Testis (tissue), 3 donors: ENCODE measurements around the gene OR1K1. TPM values are rescaled to one million over a fixed set of nuclear protein-coding genes. Genes with fewer than 3 reads are reported as not detected.

Experiments
- DNase-seq: peaks from one replicate; pipeline ENCODE4 v3.0.0-alpha.2; 2019
- H3K27ac ChIP-seq, 2 donors: fragments of 200-600 bp; sonication (generic); one replicate each; pipeline ENCODE4 v1.5.1; 2019
- H3K27me3 ChIP-seq: fragments of 200-600 bp; sonication (generic); one replicate; pipeline ENCODE4 v1.5.1; 2019
- H3K36me3 ChIP-seq: fragments of 200-600 bp; sonication (generic); one replicate; pipeline ENCODE4 v1.5.1; 2017; ENCODE audit warnings: low read depth; ENCODE audit errors: missing control alignments
- H3K4me1 ChIP-seq: fragments of 200-600 bp; sonication (generic); one replicate; pipeline ENCODE4 v1.5.1; 2019
- H3K4me3 ChIP-seq, 2 donors: fragments of 200-600 bp; sonication (generic); one replicate each; pipeline ENCODE4 v1.5.1; 2017 to 2019
- H3K9me3 ChIP-seq: fragments of 200-600 bp; sonication (generic); one replicate; pipeline ENCODE4 v1.5.1; 2017
- CTCF ChIP-seq, 3 experiments: fragments of 450-650 bp in 2 of 3; fragments of 200-600 bp in 1 of 3; sonication (generic) in 1 of 3; IDR thresholded peaks; one replicate each; pipeline ENCODE4 v1.5.1; 2016 to 2019; ENCODE audit warnings: antibody characterized with exemption in 3 of 3, mild to moderate bottlenecking in 2 of 3, moderate library complexity in 1 of 3
- POLR2A ChIP-seq: fragments of 450-650 bp; IDR thresholded peaks from one replicate; pipeline ENCODE4 v1.6.1; 2017; ENCODE audit warnings: antibody characterized with exemption, mild to moderate bottlenecking, moderate library complexity
- WGBS, 2 donors: methylation state at CpG; one replicate each; pipeline ENCODE4 v1.1.5; 2018; 5-methylcytosine and 5-hydroxymethylcytosine counted together
- intact Hi-C: fragments of 100-400 bp; cut with DNase I; formaldehyde crosslinking; loops from one replicate; pipeline ENCODE4 v1.15.1; 2023; ENCODE audit warnings: low total_unique reads
- polyA plus RNA-seq: library from polyadenylated mRNA; stranded (reverse); fragments of 350-450 nt; fragmentation: Illumina TruSeq; extraction: RNeasy Lipid Tissue Mini Kit (QIAGEN cat#74804); gene quantifications from one replicate; pipeline ENCODE4 v1.2.3, GENCODE V29; 2014; ENCODE audit warnings: low read depth, low replicate concordance; ENCODE audit not compliant: insufficient read depth
- total RNA-seq, 2 donors: library from RNA; depleted of rRNA; stranded (reverse); fragments of >200 nt; gene quantifications; one replicate each; pipeline ENCODE4 v1.2.3, GENCODE V29; 2016

The OR1K1 gene
- total and polyA plus RNA-seq, 3 donors from 2014 or later = not detected

- Histone ChIP-seq H3K4me3 (no peak overlapping the region), H3K9me3 (no peaks in the 10 kb centered on the region), H3K36me3 (no peaks in the 10 kb centered on the region), H3K27ac (no peak overlapping the region), H3K4me1 (no peaks in the 10 kb centered on the region), H3K27me3 (no peaks in the 10 kb centered on the region)
- DNase-seq = no peak
- no peak for TF ChIP-seq POLR2A
- no peak for TF ChIP-seq CTCF (IDR thresholded peaks at IDR 0.05)
- intact Hi-C loops = no loop called here
- 75 to 87% methylated on average over 3 to 4 of the region's 4 CpGs for WGBS, 2 donors
Observed at GRCh38 chr9:122786338-122786737, 13.6 kb upstream of the OR1K1 start.

- Histone ChIP-seq H3K27ac (no peak within 1 kb of the TSS), H3K36me3 (no peaks in the 10 kb centered on the region), H3K4me1 (no peaks in the 10 kb centered on the region), H3K9me3 (no peaks in the 10 kb centered on the region), H3K4me3 (no peak within 1 kb of the TSS), H3K27me3 (no peaks in the 10 kb centered on the region)
- TF ChIP-seq POLR2A = no peak
- no peak for TF ChIP-seq CTCF (IDR thresholded peaks at IDR 0.05)
- 91% methylated on average over 12 of the region's 12 CpGs for WGBS, 2 donors
- intact Hi-C loops = no loop called here
- DNase-seq = no peak
Observed at GRCh38 chr9:122788831-122789230, 11.1 kb upstream of the OR1K1 start, which contains the start of gene OR5C1. Gene OR5C1, plus strand, starts transcription at chr9:122788933. Its CDS starts 0 bp downstream, at chr9:122788933.

- no peaks in the 10 kb centered on the region for H3K4me1 ChIP-seq
- H3K27ac ChIP-seq = no peak overlapping the region
- intact Hi-C loops = no loop called here
- TF ChIP-seq POLR2A = no peak
- no peak for TF ChIP-seq CTCF (IDR thresholded peaks at IDR 0.05)
- no peaks in the 10 kb centered on the region for H3K36me3 ChIP-seq
- no peaks in the 10 kb centered on the region for H3K9me3 ChIP-seq
- DNase-seq = no peak
- H3K4me3 ChIP-seq = no peak overlapping the region
- H3K27me3 ChIP-seq = no peaks in the 10 kb centered on the region
- WGBS, 2 donors = 91 to 94% methylated on average over 25 to 28 of the region's 28 CpGs
Observed at GRCh38 chr9:122789256-122790046, 10.5 kb upstream of the OR1K1 start.

- intact Hi-C loops = no loop called here
- no peaks in the 10 kb centered on the region for H3K36me3 ChIP-seq
- TF ChIP-seq CTCF (IDR thresholded peaks at IDR 0.05) (no peak), POLR2A (no peak)
- H3K27me3 ChIP-seq = no peaks in the 10 kb centered on the region
- WGBS, 2 donors = 90 to 95% methylated on average over 5 of the region's 5 CpGs
- DNase-seq = no peak
- no peaks in the 10 kb centered on the region for H3K9me3 ChIP-seq
- no peaks in the 10 kb centered on the region for H3K4me1 ChIP-seq
- no peak overlapping the region for H3K4me3 ChIP-seq
- H3K27ac ChIP-seq = no peak overlapping the region
Observed at GRCh38 chr9:122791872-122792669, 7.9 kb upstream of the OR1K1 start.
